Small intestine (tissue), 7 donors: ENCODE measurements around the gene EPHA7. TPM values are rescaled to one million over a fixed set of nuclear protein-coding genes. Genes with fewer than 3 reads are reported as not detected.

Experiments
- DNase-seq, 2 donors: peaks; one replicate each; pipeline versions ENCODE4 v3.0.0 to v3.0.0-alpha.2; 2013
- FAIRE-seq: peaks from 2 replicates; lab custom pipeline; 2012; peaks lifted over from hg19 to GRCh38; lab: Jason Lieb, UNC
- H3K27ac ChIP-seq, 3 donors: one replicate each; pipeline ENCODE4 v1.5.1; 2013; ENCODE audit warnings: low read length in 2 of 3, mild to moderate bottlenecking in 2 of 3, control low read depth in 1 of 3, inconsistent platforms in 1 of 3, low read depth in 1 of 3, moderate library complexity in 1 of 3
- H3K27me3 ChIP-seq, 3 donors: one replicate each; pipeline ENCODE4 v1.6.1; 2013; ENCODE audit warnings: low read length in 3 of 3, inconsistent platforms in 1 of 3; ENCODE audit not compliant: control insufficient read depth in 3 of 3, insufficient read depth in 3 of 3
- H3K36me3 ChIP-seq, 3 donors: one replicate each; pipeline ENCODE4 v1.6.1; 2013; ENCODE audit warnings: low read length in 3 of 3, inconsistent platforms in 1 of 3, low read depth in 1 of 3, mild to moderate bottlenecking in 1 of 3, moderate library complexity in 1 of 3; ENCODE audit not compliant: control insufficient read depth in 3 of 3, insufficient read depth in 2 of 3
- H3K4me1 ChIP-seq, 3 donors: one replicate each; pipeline ENCODE4 v1.6.1; 2013; ENCODE audit warnings: low read length in 2 of 3, inconsistent platforms in 1 of 3, low read depth in 1 of 3, mild to moderate bottlenecking in 1 of 3, moderate library complexity in 1 of 3; ENCODE audit not compliant: control insufficient read depth in 3 of 3, insufficient read depth in 2 of 3
- H3K4me3 ChIP-seq, 3 donors: one replicate each; pipeline ENCODE4 v1.5.1; 2013; ENCODE audit warnings: low read length in 3 of 3, control low read depth in 1 of 3, inconsistent platforms in 1 of 3, low read depth in 1 of 3, mild to moderate bottlenecking in 1 of 3, moderate library complexity in 1 of 3
- H3K9me3 ChIP-seq, 2 donors: one replicate each; pipeline ENCODE4 v1.6.1; 2013; ENCODE audit warnings: low read depth in 1 of 2, low read length in 1 of 2; ENCODE audit not compliant: control insufficient read depth in 2 of 2, insufficient read depth in 1 of 2
- WGBS, 3 donors: extraction: QIAGEN DNeasy Blood & Tissue Kit; methylation state at CpG; one replicate each; pipeline ENCODE4 v1.1.7; 2013; 5-methylcytosine and 5-hydroxymethylcytosine counted together
- polyA plus RNA-seq, 4 donors: library from polyadenylated mRNA; stranded (reverse) in 3 of 4; unstranded in 1 of 4; fragments of 200-250 nt in 3 of 4; fragments of 120-200 nt in 1 of 4; gene quantifications; one replicate each; pipeline versions ENCODE4 v1.2.1 to v1.2.3, GENCODE V29; 2013
- donor health status: healthy with polysubstance abuse.
- donor health status: control.
- donor health status: control.
- donor health status: Bipolar disorder and iron deficiency.
- donor health status: healthy.

The EPHA7 gene
- polyA plus RNA-seq, 4 donors, result 0.27 to 3.0 (median 1.1) TPM; not detected in 1

DNA sequence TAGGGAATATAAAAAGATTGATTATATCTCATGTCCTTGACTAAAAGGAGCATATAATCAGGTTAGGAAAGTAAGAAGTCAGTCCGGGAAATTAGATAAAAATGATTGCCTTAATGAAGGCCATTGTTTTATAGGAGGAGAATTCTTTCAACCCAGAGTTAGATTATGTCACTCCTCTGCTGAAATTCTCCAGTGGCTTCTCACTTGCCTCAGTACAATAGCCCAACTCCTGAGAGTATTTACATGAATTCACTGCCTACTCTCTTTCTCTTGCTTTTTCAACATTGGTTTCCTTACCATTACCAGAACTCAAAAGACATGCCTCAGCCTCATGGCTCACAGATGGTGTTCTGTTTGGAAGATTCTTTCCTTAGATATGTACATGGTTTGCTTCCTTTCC is 114.9 kb downstream of the EPHA7 start:
- no peak for FAIRE-seq
- H3K4me1 ChIP-seq, result no peaks in the 10 kb centered on the region
- H3K27me3 ChIP-seq, result no peaks in the 10 kb centered on the region
- no peaks in the 10 kb centered on the region for H3K9me3 ChIP-seq
- whole genome bisulfite sequencing, 3 donors, result 28 to 70% (median 31%) methylated on average over 1 of the region's 1 CpG
- no peak overlapping the region for H3K27ac ChIP-seq
- no peak overlapping the region for H3K4me3 ChIP-seq
- no peaks in the 10 kb centered on the region for H3K36me3 ChIP-seq
- no peak for DNase-seq

GRCh38 chr6:93300661-93301060 is 118.7 kb downstream of the EPHA7 start:
- no peak for FAIRE-seq

DNA sequence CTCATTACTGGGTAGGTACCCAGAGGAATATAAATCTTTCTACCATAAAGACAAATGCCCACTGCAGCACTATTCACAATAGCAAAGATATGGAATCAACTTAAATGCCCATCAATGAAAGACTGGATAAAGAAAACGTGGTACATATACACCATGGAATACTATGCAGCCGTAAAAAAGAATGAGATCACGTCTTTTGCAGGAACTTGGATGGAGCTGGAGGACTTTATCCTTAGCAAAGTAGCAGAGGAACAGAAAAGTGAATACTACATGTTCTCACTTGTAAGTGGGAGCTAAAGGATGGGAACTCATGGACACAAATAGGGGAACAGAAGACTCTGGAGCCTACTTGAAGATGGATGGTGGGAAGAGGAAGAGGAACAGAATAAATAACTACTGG is 119.7 kb downstream of the EPHA7 start:
- Histone ChIP-seq H3K27me3 (no peaks in the 10 kb centered on the region), H3K4me1 (no peaks in the 10 kb centered on the region), H3K36me3 (no peaks in the 10 kb centered on the region), H3K4me3 (no peak overlapping the region), H3K9me3 (no peaks in the 10 kb centered on the region), H3K27ac (no peak overlapping the region)
- 62 to 82% (median 70%) methylated on average over 3 of the region's 3 CpGs for WGBS, 3 donors
- FAIRE-seq (no peak), DNase-seq (no peak)

More at GRCh38 chr6:93300661-93301060, 118.7 kb downstream of the EPHA7 start:
- Histone ChIP-seq H3K4me1 (no peaks in the 10 kb centered on the region), H3K9me3 (no peaks in the 10 kb centered on the region), H3K27me3 (no peaks in the 10 kb centered on the region), H3K4me3 (no peak overlapping the region), H3K27ac (no peak overlapping the region), H3K36me3 (no peaks in the 10 kb centered on the region)
- 76 to 85% (median 80%) methylated on average over 3 of the region's 3 CpGs for WGBS, 3 donors
- no peak for DNase-seq

DNA sequence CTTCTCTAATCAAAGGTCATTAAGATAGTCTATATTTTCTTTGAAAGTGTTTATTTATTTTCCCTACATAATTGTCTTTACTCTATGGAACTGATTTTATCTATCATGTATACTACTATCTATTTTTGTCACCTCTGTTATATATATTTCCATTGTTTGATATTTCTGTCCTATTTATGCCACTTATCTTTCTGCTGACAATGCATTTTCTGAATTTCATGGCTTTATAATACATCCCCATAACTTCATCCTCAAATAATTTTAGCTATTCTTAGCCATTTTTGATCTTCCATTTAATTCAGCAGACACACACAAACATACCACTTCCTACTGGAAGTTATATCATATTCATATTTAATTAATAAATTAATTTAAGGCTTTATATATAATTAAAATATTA is 123.7 kb downstream of the EPHA7 start:
- Histone ChIP-seq H3K27ac (no peak overlapping the region), H3K27me3 (no peaks in the 10 kb centered on the region), H3K4me3 (no peak overlapping the region), H3K36me3 (no peaks in the 10 kb centered on the region), H3K4me1 (no peaks in the 10 kb centered on the region), H3K9me3 (no peaks in the 10 kb centered on the region)
- DNase-seq (no peak), FAIRE-seq (no peak)

- Histone ChIP-seq H3K9me3 (no peaks in the 10 kb centered on the region), H3K4me3 (no peak overlapping the region), H3K36me3 (no peaks in the 10 kb centered on the region), H3K4me1 (no peaks in the 10 kb centered on the region), H3K27ac (no peak overlapping the region), H3K27me3 (no peaks in the 10 kb centered on the region)
- WGBS, 3 donors, result 30 to 67% (median 46%) methylated on average over 2 of the region's 2 CpGs
- no peak for FAIRE-seq
- no peak for DNase-seq
These were observed 124.5 kb downstream of the EPHA7 start for GRCh38 chr6:93294879-93295278.

GRCh38 chr6:93293872-93294271 is 125.5 kb downstream of the EPHA7 start:
- WGBS, 3 donors, result 29 to 70% (median 48%) methylated on average over 6 of the region's 6 CpGs
- FAIRE-seq, result no peak
- DNase-seq, result no peak
- Histone ChIP-seq H3K4me1 (no peaks in the 10 kb centered on the region), H3K36me3 (no peaks in the 10 kb centered on the region), H3K9me3 (no peaks in the 10 kb centered on the region), H3K27me3 (no peaks in the 10 kb centered on the region), H3K4me3 (no peak overlapping the region), H3K27ac (no peak overlapping the region)

DNA sequence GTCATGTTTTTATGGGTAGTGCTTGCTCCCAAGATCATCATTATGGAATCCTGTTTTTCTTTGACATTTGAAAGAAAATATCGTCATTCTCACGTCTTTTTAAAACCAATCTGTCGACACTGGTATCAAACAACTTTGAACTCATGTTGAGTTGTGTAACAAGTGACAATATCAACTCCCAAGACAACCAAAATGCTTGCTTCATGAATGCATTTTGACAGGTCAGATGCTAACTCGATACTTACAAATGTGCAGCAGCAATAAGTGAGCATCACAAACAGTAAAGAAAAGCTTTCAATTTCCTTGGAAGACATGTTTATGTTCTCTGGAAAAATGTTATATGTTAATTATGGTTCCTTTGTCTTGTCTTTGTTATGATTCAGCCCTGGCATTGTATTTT is 125.9 kb downstream of the EPHA7 start:
- Histone ChIP-seq H3K4me1 (no peaks in the 10 kb centered on the region), H3K27me3 (no peaks in the 10 kb centered on the region), H3K9me3 (no peaks in the 10 kb centered on the region), H3K36me3 (no peaks in the 10 kb centered on the region), H3K4me3 (no peak overlapping the region), H3K27ac (no peak overlapping the region)
- no peak for DNase-seq
- FAIRE-seq, result no peak
- WGBS, 3 donors, result 65 to 84% (median 77%) methylated on average over 4 of the region's 4 CpGs

GRCh38 chr6:93282521-93283031 is 136.8 kb downstream of the EPHA7 start:
- Histone ChIP-seq H3K27ac (no peak overlapping the region), H3K36me3 (no peaks in the 10 kb centered on the region), H3K9me3 (peaks cover 0 to 3% of the 10 kb centered on the region in 2 donors), H3K4me3 (no peak overlapping the region), H3K27me3 (no peaks in the 10 kb centered on the region), H3K4me1 (no peaks in the 10 kb centered on the region)
- FAIRE-seq (no peak), DNase-seq (no peak)
- 93 to 97% (median 96%) methylated on average over 25 to 28 of the region's 28 CpGs for WGBS, 3 donors

DNA sequence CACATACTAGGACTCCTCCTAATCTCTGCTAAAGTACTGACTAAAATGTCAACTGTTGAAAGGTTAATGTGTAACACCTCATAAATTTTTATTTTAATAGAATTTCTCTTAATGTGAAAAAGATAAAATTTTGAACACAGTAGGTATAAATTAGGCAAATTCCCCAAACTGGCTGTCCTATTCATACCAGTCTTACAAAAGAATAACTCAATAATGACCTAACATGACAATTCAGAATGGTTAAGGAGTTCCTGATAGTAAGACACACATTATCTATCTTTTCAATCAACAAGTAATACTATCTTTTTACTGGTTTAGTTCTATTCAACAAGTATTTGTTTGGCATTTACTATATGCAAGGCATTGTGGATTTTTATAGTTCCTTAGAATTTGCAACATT is 141.1 kb downstream of the EPHA7 start:
- Histone ChIP-seq H3K27ac (no peak overlapping the region), H3K36me3 (no peaks in the 10 kb centered on the region), H3K4me3 (no peak overlapping the region), H3K4me1 (no peaks in the 10 kb centered on the region), H3K27me3 (no peaks in the 10 kb centered on the region), H3K9me3 (peaks cover 0 to 3% of the 10 kb centered on the region in 2 donors)
- no peak for DNase-seq
- FAIRE-seq, result no peak
